HL-60 (cell line): Measurements from ENCODE around the gene CLDN6.
A peak's percentile ranks its signal among the peaks of the same experiment; 100 is the strongest.

Experiments
- DNase-seq, 2 experiments: peaks; one replicate each; pipeline ENCODE4 v3.0.0-alpha.2; 2010 to 2020; ENCODE audit warnings: low read depth in 1 of 2, low spot score in 1 of 2
- H3K27ac ChIP-seq: fragments of 250-450 bp; sonication (Bioruptor Pico); replicated peaks from 2 replicates; pipeline ENCODE4 v1.5.1; 2020; ENCODE audit warnings: mild to moderate bottlenecking, moderate library complexity
- H3K27me3 ChIP-seq: fragments of 250-450 bp; sonication (Bioruptor Pico); 2 replicates; pipeline ENCODE4 v1.5.1; 2021; ENCODE audit warnings: mild to moderate bottlenecking, moderate library complexity; ENCODE audit not compliant: insufficient read depth, poor library complexity, severe bottlenecking
- H3K4me3 ChIP-seq: replicated peaks from 2 replicates; pipeline ENCODE4 v1.5.1; 2011; ENCODE audit warnings: mild to moderate bottlenecking, control low read depth, low read length; ENCODE audit not compliant: insufficient read depth
- CTCF ChIP-seq: IDR thresholded peaks from one replicate; pipeline ENCODE4 v1.5.1; 2011; ENCODE audit warnings: low read length, control low read depth, inconsistent platforms; ENCODE audit not compliant: insufficient read depth
- GABPA ChIP-seq: IDR thresholded peaks from 2 replicates; pipeline ENCODE4 v1.6.1; 2012; ENCODE audit warnings: low read depth
- POLR2AphosphoS5 ChIP-seq: IDR thresholded peaks from 2 replicates; pipeline ENCODE4 v1.6.1; 2012; ENCODE audit warnings: low read depth
- REST ChIP-seq: IDR thresholded peaks from 2 replicates; pipeline ENCODE4 v1.6.1; 2012; ENCODE audit warnings: low read depth; ENCODE audit not compliant: insufficient replicate concordance
- SPI1 ChIP-seq: IDR thresholded peaks from 2 replicates; pipeline ENCODE4 v1.6.1; 2012; ENCODE audit warnings: low read depth, mild to moderate bottlenecking, borderline replicate concordance

CLDN6 gene

DNA sequence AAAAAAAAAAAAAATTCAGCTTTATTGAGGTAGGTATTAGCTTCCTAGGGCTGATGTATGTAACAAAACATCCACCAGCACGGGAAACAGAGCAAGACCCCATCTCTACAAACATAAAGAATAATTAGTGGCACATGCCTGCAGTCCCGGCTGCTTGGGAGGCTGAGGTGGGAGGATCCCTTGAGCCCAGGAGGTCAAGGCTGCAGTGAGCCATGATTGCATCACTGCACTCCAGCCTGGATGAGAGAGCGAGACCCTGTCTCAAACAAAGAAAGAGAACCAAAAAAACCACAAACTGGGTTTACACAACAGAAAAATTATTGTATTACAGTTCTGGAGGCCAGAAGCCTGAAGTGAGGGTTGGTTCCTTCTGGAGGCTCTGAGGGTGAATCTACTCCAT is 24.4 kb upstream of the CLDN6 start:
- DNase-seq: peak in 1 of 2 experiments; percentile 36
- Histone ChIP-seq H3K27me3 (peaks cover 16% of the 10 kb centered on the region), H3K4me3 (no peak overlapping the region), H3K27ac (no peak overlapping the region)
- TF ChIP-seq SPI1: no peak
- no peak for TF ChIP-seq REST
- no peak for TF ChIP-seq POLR2AphosphoS5
- TF ChIP-seq GABPA: no peak
- no peak for TF ChIP-seq CTCF

- peaks cover 35% of the 10 kb centered on the region for H3K27me3 ChIP-seq
- no peak overlapping the region for H3K4me3 ChIP-seq
- no peak for DNase-seq
- H3K27ac ChIP-seq: no peak overlapping the region
- TF ChIP-seq REST (no peak), POLR2AphosphoS5 (no peak), SPI1 (no peak), CTCF (no peak), GABPA (no peak)
These were observed 20.9 kb upstream of the CLDN6 start for GRCh38 chr16:3038896-3039295.

DNA sequence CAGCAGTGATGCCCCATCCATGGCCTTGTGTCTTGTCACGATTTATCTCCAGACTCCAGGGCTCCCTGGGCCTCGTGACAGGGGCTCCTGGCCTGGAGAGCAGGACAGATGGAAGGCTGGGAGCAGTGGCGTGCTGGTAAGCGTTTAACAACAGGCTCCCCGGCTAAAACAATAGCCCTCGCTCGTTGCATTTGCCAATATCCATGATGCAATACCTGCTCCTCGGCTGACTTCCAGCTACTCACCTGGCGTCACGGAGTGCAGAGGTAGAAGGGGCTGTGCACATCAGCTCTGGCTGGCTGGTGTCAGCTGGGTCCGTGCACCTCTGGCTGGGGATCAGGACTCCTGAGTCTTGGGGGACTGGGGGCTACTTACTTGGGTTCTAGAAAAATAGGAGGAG is 20.3 kb upstream of the CLDN6 start:
- peak in 1 of 2 experiments; percentile 50 for DNase-seq
- peaks cover 41% of the 10 kb centered on the region for H3K27me3 ChIP-seq
- TF ChIP-seq SPI1: no peak
- TF ChIP-seq REST: no peak

More for the DNA sequence above, 20.3 kb upstream of the CLDN6 start:
- no peak overlapping the region for H3K4me3 ChIP-seq
- H3K27ac ChIP-seq: no peak overlapping the region
